ENCODE measurements around the gene TMC7. TPM values are rescaled to one million over a fixed set of nuclear protein-coding genes. Genes with fewer than 3 reads are reported as not detected.

TMC7 gene
- total and polyA plus RNA-seq, 2 of the 13 experiments (the other 11 are each of a cell fraction or from before 2014, with no cell fraction given) = 1.2 to 5.1 TPM

DNA sequence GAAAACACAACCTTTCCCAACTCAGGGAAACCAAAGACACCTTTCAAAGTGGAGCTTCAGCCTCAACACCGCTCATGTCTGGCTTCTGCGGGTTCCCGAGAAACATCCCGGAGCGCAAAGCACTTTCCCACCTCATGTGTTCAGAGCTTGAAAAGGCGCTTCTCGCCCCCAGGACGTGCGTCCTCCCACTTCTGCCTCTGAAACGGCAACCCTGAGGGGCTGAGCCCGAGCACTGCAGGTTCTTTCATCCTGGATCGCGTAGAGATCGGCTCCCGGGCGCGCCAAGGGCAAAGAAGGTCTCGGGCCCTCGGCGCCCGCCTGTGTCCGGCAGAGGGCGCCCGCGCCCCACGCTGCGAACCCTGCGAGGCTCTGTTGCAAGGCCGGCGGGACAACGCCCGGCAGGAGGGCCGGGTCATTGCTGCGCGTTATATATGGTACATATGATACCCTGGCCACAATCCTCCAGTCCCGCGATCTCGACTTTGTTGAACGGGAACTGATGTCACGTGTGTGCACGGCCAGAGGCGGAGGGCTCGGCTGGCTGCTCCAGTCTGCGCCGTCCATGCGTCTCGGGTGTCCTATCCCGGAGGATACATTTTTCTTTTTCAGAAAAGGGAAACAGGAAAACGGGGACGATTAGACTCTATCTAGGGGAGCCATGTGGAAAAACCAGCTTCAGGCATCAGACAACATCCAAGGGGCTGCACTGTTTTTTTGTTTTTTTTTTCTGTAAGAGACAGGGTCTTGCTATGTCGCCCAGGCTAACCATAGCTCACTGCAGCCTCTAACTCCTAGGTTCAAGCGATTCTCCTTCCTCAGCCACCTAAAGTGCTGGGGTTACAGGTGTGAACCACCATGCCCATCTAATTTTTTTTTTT, 102.8 kb downstream of the TMC7 start (continued):
- TF ChIP-seq, protein P1, sequence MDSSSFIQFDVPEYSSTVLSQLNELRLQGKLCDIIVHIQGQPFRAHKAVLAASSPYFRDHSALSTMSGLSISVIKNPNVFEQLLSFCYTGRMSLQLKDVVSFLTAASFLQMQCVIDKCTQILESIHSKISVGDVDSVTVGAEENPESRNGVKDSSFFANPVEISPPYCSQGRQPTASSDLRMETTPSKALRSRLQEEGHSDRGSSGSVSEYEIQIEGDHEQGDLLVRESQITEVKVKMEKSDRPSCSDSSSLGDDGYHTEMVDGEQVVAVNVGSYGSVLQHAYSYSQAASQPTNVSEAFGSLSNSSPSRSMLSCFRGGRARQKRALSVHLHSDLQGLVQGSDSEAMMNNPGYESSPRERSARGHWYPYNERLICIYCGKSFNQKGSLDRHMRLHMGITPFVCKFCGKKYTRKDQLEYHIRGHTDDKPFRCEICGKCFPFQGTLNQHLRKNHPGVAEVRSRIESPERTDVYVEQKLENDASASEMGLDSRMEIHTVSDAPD (CRISPR knock-in tag; IDR thresholded peaks at IDR 0.05) = no peak
- TF ChIP-seq ZNF512B (CRISPR knock-in tag; IDR thresholded peaks at IDR 0.05; ENCODE audit: borderline replicate concordance) = no peak; the same call in 1 of the 2 replicates
- no peak for TF ChIP-seq SYNCRIP (IDR thresholded peaks at IDR 0.05; ENCODE audit: insufficient read depth, low read depth, low read length)
- peak; percentile 84 for TF ChIP-seq ZNF274 (CRISPR knock-in tag; IDR thresholded peaks at IDR 0.05)
- TF ChIP-seq, protein P2, sequence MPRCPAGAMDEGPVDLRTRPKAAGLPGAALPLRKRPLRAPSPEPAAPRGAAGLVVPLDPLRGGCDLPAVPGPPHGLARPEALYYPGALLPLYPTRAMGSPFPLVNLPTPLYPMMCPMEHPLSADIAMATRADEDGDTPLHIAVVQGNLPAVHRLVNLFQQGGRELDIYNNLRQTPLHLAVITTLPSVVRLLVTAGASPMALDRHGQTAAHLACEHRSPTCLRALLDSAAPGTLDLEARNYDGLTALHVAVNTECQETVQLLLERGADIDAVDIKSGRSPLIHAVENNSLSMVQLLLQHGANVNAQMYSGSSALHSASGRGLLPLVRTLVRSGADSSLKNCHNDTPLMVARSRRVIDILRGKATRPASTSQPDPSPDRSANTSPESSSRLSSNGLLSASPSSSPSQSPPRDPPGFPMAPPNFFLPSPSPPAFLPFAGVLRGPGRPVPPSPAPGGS (CRISPR knock-in tag; IDR thresholded peaks at IDR 0.05) = peak; percentile 85
- peak; percentile 91; the same call in 1 of the 2 replicates for TF ChIP-seq ZNF619 (CRISPR knock-in tag; IDR thresholded peaks at IDR 0.05)
- no peak for TF ChIP-seq ZNF7 (CRISPR knock-in tag; IDR thresholded peaks at IDR 0.05)
- TF ChIP-seq, protein P3, sequence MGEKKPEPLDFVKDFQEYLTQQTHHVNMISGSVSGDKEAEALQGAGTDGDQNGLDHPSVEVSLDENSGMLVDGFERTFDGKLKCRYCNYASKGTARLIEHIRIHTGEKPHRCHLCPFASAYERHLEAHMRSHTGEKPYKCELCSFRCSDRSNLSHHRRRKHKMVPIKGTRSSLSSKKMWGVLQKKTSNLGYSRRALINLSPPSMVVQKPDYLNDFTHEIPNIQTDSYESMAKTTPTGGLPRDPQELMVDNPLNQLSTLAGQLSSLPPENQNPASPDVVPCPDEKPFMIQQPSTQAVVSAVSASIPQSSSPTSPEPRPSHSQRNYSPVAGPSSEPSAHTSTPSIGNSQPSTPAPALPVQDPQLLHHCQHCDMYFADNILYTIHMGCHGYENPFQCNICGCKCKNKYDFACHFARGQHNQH (CRISPR knock-in tag; IDR thresholded peaks at IDR 0.05) = peak; percentile 97
- TF ChIP-seq, protein P4, sequence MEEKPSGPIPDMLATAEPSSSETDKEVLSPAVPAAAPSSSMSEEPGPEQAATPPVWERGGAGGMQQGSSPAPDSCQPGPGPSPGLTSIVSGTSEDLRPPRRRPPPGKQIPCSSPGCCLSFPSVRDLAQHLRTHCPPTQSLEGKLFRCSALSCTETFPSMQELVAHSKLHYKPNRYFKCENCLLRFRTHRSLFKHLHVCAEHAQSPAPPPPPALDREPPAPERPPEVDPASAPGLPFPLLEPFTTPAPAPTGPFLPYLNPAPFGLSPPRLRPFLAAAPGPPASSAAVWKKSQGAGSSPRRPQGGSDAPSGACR (CRISPR knock-in tag; IDR thresholded peaks at IDR 0.05) = no peak
- TF ChIP-seq KDM6A (CRISPR knock-in tag; IDR thresholded peaks at IDR 0.05; ENCODE audit: low read depth) = 0 out of 2 replicates have a peak, but pooled peaks have one; percentile 25
- TF ChIP-seq, protein P5, sequence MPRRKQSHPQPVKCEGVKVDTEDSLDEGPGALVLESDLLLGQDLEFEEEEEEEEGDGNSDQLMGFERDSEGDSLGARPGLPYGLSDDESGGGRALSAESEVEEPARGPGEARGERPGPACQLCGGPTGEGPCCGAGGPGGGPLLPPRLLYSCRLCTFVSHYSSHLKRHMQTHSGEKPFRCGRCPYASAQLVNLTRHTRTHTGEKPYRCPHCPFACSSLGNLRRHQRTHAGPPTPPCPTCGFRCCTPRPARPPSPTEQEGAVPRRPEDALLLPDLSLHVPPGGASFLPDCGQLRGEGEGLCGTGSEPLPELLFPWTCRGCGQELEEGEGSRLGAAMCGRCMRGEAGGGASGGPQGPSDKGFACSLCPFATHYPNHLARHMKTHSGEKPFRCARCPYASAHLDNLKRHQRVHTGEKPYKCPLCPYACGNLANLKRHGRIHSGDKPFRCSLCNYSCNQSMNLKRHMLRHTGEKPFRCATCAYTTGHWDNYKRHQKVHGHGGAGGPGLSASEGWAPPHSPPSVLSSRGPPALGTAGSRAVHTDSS (CRISPR knock-in tag; conservative IDR thresholded peaks at IDR 0.05) = peak; percentile 95; the same call in 1 of the 2 replicates
- 0 out of 2 replicates have a peak, but pooled peaks have one; percentile 31 for TF ChIP-seq IRX3 (CRISPR knock-in tag; IDR thresholded peaks at IDR 0.05; ENCODE audit: borderline replicate concordance, low read depth)
- no peak; the same call in 1 of the 2 replicates for TF ChIP-seq RCOR2 (CRISPR knock-in tag; IDR thresholded peaks at IDR 0.05)
- peak; percentile 65; the same call in 1 of the 2 replicates for TF ChIP-seq ZNF605 (CRISPR knock-in tag; IDR thresholded peaks at IDR 0.05)
- TF ChIP-seq ZEB1 (IDR thresholded peaks at IDR 0.05; ENCODE audit: insufficient replicate concordance, low read depth) = no peak
- TF ChIP-seq ZMYM4 (CRISPR knock-in tag; IDR thresholded peaks at IDR 0.05) = peak; percentile 89
- peak; percentile 92; the same call in 1 of the 2 replicates for TF ChIP-seq MYNN (CRISPR knock-in tag; IDR thresholded peaks at IDR 0.05; ENCODE audit: low read depth)
- no peak for TF ChIP-seq RBM22 (optimal IDR thresholded peaks at IDR 0.05; ENCODE audit: low read length)
- no peak for TF ChIP-seq MBD4 (IDR thresholded peaks at IDR 0.05; ENCODE audit: borderline replicate concordance, low read length)
